Measurements from ENCODE around the gene CACNA2D3.
"Not testable (repeated sequence)": the region's sequence is repeated elsewhere in the genome, so short reads cannot be mapped to it uniquely, and the experiment has no call there.

The CACNA2D3 gene

GRCh38 chr3:54622678-54623077 lies 500.3 kb downstream of the CACNA2D3 start:
- TF ChIP-seq CTCF (IDR thresholded peaks at IDR 0.05; ENCODE audit: low read depth, low read length), result no peak
- no peak overlapping the region for H3K4me3 ChIP-seq (ENCODE audit: low read depth, low read length)
- no peak for DNase-seq (ENCODE audit: low read depth, low spot score)
- in situ Hi-C loops (cut with HindIII; ENCODE audit: low sequenced_read_pairs), result no loop called here

DNA sequence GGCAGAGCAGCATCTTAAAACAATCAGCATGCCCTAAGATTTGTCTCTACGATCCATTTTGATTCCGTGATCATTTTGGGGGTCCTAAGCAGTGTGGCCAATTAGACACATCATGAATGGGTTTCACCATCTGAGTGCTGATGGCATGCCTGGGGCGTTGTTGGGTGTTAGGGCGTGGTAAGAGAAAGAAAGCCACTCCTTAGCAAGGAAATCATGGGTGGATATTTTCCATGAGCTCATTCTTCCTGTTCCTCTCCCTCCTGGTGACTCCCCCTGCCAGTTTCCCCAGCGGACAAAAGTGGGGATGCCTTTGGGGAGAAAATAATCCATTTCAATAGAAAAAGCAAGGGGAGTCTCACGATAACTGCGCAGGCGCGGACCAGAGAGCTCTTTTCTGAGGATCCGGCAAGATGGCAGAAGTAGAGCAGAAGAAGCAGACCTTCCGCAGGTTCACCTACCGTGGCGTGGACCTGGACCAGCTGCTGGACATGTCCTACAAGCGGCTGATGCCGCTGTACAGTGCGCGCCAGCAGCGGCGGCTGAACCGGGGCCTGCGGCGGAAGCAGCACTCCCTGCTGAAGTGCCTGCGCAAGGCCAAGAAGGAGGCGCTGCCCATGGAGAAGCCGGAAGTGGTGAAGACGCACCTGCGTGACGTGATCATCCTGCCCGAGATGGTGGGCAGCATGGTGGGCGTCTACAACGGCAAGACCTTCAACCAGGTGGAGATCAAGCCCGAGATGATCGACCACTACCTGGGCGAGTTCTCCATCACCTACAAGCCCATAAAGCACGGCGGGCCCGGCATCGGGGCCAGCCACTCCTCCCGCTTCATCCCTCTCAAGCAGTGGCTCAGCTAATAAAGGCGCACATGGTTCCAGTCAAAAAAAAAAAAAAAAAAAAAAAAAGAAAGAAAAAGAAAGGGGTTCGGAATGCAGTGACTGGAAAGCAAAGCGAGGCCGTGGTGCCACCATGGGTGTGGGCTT lies 503.7 kb downstream of the CACNA2D3 start:
- no peak for TF ChIP-seq CTCF (IDR thresholded peaks at IDR 0.05; ENCODE audit: low read depth, low read length)
- in situ Hi-C loops (cut with HindIII; ENCODE audit: low sequenced_read_pairs), result no loop called here
- no peak overlapping the region for H3K4me3 ChIP-seq (ENCODE audit: low read depth, low read length)
- no peak for DNase-seq (ENCODE audit: low read depth, low spot score)

DNA sequence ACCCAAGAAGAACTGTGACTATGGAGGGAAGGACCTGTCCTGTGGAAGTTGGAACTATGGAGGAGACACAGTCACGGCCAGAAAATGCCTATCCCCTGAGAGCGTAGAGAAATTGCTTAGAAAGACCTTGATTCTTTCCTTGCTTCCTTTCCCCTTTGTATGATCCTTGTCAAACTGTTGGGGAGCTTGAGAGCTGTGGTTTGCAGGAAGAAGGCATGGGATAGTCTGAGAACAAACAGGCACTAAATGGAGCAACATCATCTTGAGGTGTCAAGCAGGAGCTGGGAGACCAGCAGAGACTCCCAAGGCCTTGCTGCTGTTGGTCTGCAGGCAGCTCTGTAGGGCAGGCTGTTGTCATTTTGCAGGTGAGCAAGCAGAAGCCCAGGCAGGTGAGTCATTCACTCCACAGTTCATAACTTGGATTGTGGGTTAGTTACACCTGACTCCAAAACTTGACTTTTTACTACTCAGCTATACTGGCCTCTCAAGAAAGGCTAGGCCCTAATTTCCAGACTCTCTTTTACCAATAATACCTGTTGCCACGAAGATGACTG lies 506.6 kb downstream of the CACNA2D3 start:
- DNase-seq (ENCODE audit: low read depth, low spot score), result no peak
- in situ Hi-C loops (cut with HindIII; ENCODE audit: low sequenced_read_pairs), result no loop called here
- TF ChIP-seq CTCF (IDR thresholded peaks at IDR 0.05; ENCODE audit: low read depth, low read length), result no peak
- no peak overlapping the region for H3K4me3 ChIP-seq (ENCODE audit: low read depth, low read length)

- no peak for DNase-seq (ENCODE audit: low read depth, low spot score)
- H3K4me3 ChIP-seq (ENCODE audit: low read depth, low read length), result no peak overlapping the region
- in situ Hi-C loops (cut with HindIII; ENCODE audit: low sequenced_read_pairs), result no loop called here
- no peak for TF ChIP-seq CTCF (IDR thresholded peaks at IDR 0.05; ENCODE audit: low read depth, low read length)
These were observed 507.8 kb downstream of the CACNA2D3 start for GRCh38 chr3:54630101-54630623.

GRCh38 chr3:54631001-54631400 lies 508.6 kb downstream of the CACNA2D3 start:
- in situ Hi-C loops (cut with HindIII; ENCODE audit: low sequenced_read_pairs); DNase-seq (ENCODE audit: low read depth, low spot score); H3K4me3 ChIP-seq (ENCODE audit: low read depth, low read length): not testable (repeated sequence)

GRCh38 chr3:54631516-54632325 lies 509.4 kb downstream of the CACNA2D3 start:
- DNase-seq (ENCODE audit: low read depth, low spot score), result no peak
- no peak overlapping the region for H3K4me3 ChIP-seq (ENCODE audit: low read depth, low read length)
- no peak for TF ChIP-seq CTCF (IDR thresholded peaks at IDR 0.05; ENCODE audit: low read depth, low read length)
- in situ Hi-C loops (cut with HindIII; ENCODE audit: low sequenced_read_pairs), result no loop called here
